Measurements from ENCODE around the gene ELAVL3.

ELAVL3 gene

DNA sequence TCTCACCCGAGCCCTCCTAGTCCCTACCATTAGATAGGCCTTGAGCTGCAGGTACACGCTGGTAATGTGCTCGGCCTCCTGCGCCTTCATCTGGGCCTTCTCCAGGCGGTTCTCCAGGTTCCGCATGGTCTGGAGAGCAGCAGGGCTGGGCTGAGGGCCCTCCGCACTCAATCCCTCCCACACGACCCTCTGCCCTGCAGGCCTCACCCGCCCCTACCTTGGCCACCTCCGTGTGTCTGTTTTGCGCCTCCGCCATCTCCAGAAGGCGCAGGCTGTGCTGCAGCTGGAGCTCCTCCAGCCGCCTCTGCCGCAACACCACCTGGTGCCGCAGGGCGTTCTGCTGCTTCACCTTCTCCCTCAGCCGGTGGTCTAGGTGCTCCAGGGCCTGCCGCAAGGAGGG lies 54.2 kb downstream of the ELAVL3 start:
- Histone ChIP-seq H3K9me3 (ENCODE audit: insufficient read depth, low read depth, low read length) (no peaks in the 10 kb centered on the region), H3K4me1 (ENCODE audit: insufficient read depth, low read length) (no peaks in the 10 kb centered on the region), H3K36me3 (ENCODE audit: insufficient read depth, low read length) (no peaks in the 10 kb centered on the region), H3K27me3 (ENCODE audit: insufficient read depth, low read length) (peaks cover 30% of the 10 kb centered on the region), H3K27ac (ENCODE audit: low read depth, low read length) (no peak overlapping the region), H3K9ac (ENCODE audit: low read depth, low read length) (no peak overlapping the region), H3K4me3 (ENCODE audit: low read length) (no peak overlapping the region)
- WGBS = 92% methylated on average over 19 of the region's 19 CpGs

DNA sequence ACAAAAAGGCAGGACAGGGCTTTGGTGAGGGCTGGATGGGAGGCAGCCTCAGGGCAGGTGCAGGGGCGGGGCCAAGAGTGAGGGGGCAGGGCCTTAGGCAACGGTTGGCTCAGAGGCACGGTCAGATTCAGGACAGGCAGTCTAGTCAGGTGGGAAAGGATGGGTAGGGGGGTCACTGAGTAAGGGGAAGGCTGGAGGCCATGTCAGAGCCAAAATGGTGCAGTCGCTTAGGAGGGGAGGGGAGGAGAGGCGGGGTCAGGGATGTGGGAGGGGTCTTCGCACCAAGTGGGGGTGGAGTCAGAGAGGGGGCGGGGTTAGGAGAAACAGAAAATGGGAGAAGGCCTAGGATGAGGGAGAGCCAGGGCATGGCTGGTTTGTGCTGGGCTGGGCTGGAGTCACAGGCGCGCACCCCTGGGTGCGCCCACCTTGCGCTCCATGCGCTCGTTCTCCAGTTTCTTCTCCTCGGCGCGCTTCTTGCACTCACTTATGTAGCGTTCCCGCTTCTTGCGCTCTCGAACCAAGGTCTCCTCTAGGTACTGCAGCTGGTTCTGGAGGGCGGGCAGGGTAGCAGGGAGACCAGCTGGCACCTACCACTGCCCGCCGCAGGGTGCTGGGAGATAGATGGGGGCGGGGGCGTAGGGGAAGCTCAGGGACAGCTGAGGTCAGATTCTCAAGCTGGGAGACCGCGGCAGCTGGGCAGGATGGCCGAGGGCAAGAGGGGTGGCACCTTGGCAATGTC lies 55.0 kb downstream of the ELAVL3 start:
- H3K9ac ChIP-seq (ENCODE audit: low read depth, low read length) = no peak overlapping the region
- H3K4me3 ChIP-seq (ENCODE audit: low read length) = no peak overlapping the region
- no peak overlapping the region for H3K27ac ChIP-seq (ENCODE audit: low read depth, low read length)
- no peaks in the 10 kb centered on the region for H3K9me3 ChIP-seq (ENCODE audit: insufficient read depth, low read depth, low read length)
- H3K36me3 ChIP-seq (ENCODE audit: insufficient read depth, low read length) = no peaks in the 10 kb centered on the region
- H3K4me1 ChIP-seq (ENCODE audit: insufficient read depth, low read length) = no peaks in the 10 kb centered on the region
- WGBS = 91% methylated on average over 28 of the region's 28 CpGs
- peaks cover 38% of the 10 kb centered on the region for H3K27me3 ChIP-seq (ENCODE audit: insufficient read depth, low read length)

DNA sequence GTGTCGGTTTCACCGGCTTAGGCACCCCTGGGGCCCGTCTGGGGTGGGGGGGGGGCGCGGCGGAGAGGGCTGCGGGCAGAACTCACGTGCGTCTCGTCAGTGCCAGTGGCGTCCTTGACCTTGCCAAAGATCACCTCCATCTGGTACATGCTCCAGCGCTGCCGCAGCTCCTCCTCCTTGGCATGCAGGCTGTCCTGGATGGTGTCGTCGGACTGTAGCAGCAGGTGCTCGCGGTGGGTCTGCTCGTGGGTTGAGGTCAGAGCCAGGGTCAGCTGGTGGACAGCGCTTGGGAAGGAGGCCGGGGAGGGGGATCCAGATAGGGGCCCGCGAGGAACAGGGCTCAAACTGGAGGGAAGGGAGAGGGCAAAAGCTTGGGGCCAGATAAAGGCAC lies 57.1 kb downstream of the ELAVL3 start:
- Histone ChIP-seq H3K27ac (ENCODE audit: low read depth, low read length) (no peak overlapping the region), H3K27me3 (ENCODE audit: insufficient read depth, low read length) (peaks cover 58% of the 10 kb centered on the region), H3K9me3 (ENCODE audit: insufficient read depth, low read depth, low read length) (no peaks in the 10 kb centered on the region), H3K4me3 (ENCODE audit: low read length) (no peak overlapping the region), H3K36me3 (ENCODE audit: insufficient read depth, low read length) (no peaks in the 10 kb centered on the region), H3K9ac (ENCODE audit: low read depth, low read length) (no peak overlapping the region), H3K4me1 (ENCODE audit: insufficient read depth, low read length) (peaks cover 4% of the 10 kb centered on the region; the same call in 1 of the 2 replicates)
- 73% methylated on average over 22 of the region's 22 CpGs for WGBS

DNA sequence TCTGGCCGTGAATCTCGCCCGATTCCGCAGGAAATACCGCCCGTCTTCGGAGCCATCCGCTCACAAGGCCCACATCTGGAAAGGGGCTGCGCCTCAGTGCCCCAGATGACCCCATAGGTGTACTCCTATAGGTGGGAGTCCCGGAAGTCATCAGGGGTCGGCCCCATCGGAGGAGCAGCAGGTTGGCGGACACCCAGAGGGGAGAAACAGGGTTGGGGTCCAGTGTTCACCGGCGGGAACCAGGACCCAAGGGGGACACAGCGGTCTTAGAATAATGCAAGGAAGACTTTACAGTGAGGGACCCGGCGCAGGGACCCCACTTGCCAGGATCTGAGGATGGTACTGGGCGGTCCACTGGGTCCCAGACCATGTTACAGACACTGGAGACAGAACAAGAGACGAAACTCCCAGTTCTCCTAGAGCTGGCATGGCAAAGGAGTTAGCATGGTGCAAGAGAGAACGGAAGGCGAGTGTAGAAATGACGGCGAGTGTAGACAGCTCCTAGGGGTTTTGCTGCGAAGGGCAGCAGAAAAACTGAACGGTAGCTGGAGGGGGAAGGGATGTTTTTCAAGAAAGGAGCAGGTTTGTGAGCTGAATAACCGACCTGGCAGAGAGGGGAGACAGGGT lies 57.6 kb downstream of the ELAVL3 start:
- no peak overlapping the region for H3K9ac ChIP-seq (ENCODE audit: low read depth, low read length)
- H3K4me3 ChIP-seq (ENCODE audit: low read length) = peak overlapping the region; percentile 54; the same call in 1 of the 2 replicates

DNA sequence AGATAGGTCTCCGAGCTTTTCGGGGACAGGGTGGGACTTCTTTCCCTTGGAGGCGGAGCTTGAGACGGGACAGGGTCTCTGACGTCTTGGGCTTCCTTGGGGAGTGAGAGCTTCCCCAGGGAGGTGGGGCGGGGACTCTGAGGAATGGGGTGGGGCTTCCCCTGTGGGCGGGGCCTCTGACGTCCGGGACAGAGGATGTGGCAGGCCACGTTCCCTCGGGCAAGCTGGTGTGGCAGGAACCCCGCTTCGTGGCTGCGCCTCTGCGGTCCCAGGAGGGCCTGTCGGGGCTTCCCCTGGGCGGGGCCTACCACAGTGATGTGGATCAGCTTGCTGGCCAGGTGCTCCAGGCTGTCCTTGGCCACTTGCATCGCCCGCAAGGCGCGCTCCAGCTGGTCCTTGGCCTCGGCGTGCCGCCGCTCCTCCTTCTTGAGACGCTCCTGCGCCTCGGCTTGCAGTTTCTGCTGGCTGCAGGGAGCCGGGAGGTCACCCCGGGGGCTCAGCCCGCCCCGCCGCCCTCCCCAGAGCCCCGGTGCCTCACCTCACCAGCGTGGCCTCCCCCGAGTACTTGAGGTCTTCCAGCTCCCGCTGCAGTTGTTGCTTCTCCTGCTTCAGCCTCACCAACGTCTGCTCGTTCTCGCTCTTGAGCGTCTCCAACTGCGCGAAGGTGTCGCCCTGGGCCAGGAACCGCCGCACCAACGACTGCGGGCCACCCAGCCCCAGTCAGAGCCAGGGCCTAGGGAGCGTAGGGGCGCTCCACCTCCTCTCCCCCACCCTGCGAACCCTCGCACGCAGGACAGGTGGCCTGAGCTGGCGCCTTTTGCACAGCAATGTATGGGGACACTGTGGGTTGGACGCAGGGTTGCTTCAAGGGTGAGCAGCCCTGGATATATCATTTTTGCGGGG lies 58.4 kb downstream of the ELAVL3 start:
- peak overlapping the region; percentile 54 for H3K4me3 ChIP-seq (ENCODE audit: low read length)
- no peak overlapping the region; the same call in 1 of the 2 replicates for H3K27ac ChIP-seq (ENCODE audit: low read depth, low read length)

More for the DNA sequence above, 57.6 kb downstream of the ELAVL3 start:
- 80% methylated on average over 27 of the region's 27 CpGs for WGBS
- Histone ChIP-seq H3K4me1 (ENCODE audit: insufficient read depth, low read length) (peaks cover 4% of the 10 kb centered on the region; the same call in 1 of the 2 replicates), H3K27me3 (ENCODE audit: insufficient read depth, low read length) (peaks cover 63% of the 10 kb centered on the region), H3K9me3 (ENCODE audit: insufficient read depth, low read depth, low read length) (no peaks in the 10 kb centered on the region), H3K36me3 (ENCODE audit: insufficient read depth, low read length) (no peaks in the 10 kb centered on the region), H3K27ac (ENCODE audit: low read depth, low read length) (no peak overlapping the region)

DNA sequence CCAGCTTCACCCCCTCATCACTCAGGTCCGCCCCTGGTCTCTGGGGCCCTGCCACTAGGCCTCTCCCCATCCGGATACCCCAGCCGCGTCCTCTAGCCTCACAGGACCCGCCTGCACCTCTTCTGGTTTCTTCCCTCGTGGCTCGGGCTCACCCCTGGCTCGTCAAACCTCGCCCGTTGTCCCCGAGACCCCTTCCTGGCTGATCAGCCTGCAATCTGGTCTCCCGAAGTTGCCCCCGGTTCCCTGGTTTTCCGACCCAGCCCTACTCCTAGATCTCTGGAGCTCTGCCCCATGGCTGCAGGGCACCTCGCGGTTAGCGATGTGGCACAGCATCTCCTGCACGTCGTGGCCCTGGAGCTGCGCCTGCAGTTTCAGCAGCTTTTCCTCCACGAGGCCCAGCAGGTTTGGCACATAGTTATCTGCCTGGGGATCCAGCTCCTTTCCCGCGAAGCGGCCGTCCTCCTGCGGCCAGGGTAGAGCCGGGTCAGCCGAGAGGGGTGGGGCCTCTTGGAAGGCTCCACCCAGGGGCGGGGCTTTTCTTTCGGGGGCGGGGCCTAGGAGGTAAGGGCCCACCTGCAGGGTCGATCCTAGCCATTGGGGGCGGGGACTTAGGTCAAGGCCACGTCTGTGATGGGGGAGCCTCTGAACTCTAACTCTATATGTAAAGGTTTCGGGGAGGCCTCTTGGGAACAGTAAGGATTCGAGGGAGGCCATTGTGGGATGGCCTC lies 59.3 kb downstream of the ELAVL3 start:
- Histone ChIP-seq H3K4me3 (ENCODE audit: low read length) (peak overlapping the region; percentile 54), H3K9ac (ENCODE audit: low read depth, low read length) (no peak overlapping the region), H3K27me3 (ENCODE audit: insufficient read depth, low read length) (peaks cover 71% of the 10 kb centered on the region), H3K4me1 (ENCODE audit: insufficient read depth, low read length) (peaks cover 4% of the 10 kb centered on the region; the same call in 1 of the 2 replicates), H3K36me3 (ENCODE audit: insufficient read depth, low read length) (no peaks in the 10 kb centered on the region), H3K9me3 (ENCODE audit: insufficient read depth, low read depth, low read length) (no peaks in the 10 kb centered on the region), H3K27ac (ENCODE audit: low read depth, low read length) (no peak overlapping the region; the same call in 1 of the 2 replicates)
- WGBS = 6% methylated on average over 36 of the region's 36 CpGs

More for the DNA sequence above, 58.4 kb downstream of the ELAVL3 start:
- peaks cover 4% of the 10 kb centered on the region; the same call in 1 of the 2 replicates for H3K4me1 ChIP-seq (ENCODE audit: insufficient read depth, low read length)
- no peaks in the 10 kb centered on the region for H3K36me3 ChIP-seq (ENCODE audit: insufficient read depth, low read length)
- H3K9ac ChIP-seq (ENCODE audit: low read depth, low read length) = peak overlapping the region; percentile 31; the same call in 1 of the 2 replicates
- H3K27me3 ChIP-seq (ENCODE audit: insufficient read depth, low read length) = peaks cover 70% of the 10 kb centered on the region
- no peaks in the 10 kb centered on the region for H3K9me3 ChIP-seq (ENCODE audit: insufficient read depth, low read depth, low read length)
- 12% methylated on average over 56 of the region's 56 CpGs for WGBS

DNA sequence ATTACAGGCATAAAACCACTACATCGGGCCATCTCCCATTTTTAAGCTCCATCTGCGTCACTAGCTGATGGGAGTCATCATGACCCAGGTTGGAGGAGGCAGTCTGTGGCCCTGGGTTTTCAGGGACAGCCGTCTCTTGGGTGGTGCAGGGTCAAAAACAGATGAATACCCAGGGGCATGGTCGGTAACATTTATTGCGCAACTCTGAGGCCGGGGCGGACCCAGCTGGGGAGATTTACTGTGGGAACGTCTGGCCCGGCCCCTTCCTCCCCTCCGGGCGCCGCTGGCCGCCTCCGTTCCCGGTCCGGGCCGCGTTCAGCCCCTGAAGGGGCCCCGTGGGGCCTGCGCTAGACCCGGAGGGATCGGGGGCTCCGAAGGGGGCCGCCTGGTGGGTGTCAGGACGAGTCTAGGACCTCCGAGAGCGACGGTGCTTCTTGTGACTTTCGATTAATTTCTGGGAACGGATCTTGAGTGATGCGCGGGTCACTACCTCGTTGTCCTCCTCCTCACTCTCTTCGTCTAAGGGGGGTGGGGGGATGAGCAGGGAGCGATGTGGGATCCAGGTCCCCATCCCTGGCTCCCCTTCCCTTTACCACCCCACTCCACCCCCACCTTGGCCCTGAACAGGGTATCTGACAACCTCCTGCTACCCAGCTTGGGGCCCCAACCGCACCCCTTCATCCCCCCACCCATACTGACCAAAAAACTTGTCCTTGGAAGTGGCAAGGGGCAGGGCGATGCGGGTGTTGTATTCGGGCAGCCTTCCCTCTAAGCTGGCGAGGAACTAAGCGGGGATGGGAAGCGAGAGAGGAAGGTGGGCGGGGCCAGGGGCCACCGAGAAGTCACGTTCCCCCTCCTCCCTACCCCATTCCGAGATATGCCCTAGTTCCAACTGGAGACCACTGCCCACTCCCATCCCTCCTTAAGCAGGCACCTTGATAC lies 60.1 kb downstream of the ELAVL3 start:
- 5% methylated on average over 41 of the region's 46 CpGs for WGBS
- Histone ChIP-seq H3K9me3 (ENCODE audit: insufficient read depth, low read depth, low read length) (no peaks in the 10 kb centered on the region), H3K27ac (ENCODE audit: low read depth, low read length) (no peak overlapping the region), H3K4me3 (ENCODE audit: low read length) (peak overlapping the region; percentile 54), H3K4me1 (ENCODE audit: insufficient read depth, low read length) (peaks cover 4% of the 10 kb centered on the region; the same call in 1 of the 2 replicates), H3K36me3 (ENCODE audit: insufficient read depth, low read length) (no peaks in the 10 kb centered on the region), H3K9ac (ENCODE audit: low read depth, low read length) (no peak overlapping the region), H3K27me3 (ENCODE audit: insufficient read depth, low read length) (peaks cover 71% of the 10 kb centered on the region)

DNA sequence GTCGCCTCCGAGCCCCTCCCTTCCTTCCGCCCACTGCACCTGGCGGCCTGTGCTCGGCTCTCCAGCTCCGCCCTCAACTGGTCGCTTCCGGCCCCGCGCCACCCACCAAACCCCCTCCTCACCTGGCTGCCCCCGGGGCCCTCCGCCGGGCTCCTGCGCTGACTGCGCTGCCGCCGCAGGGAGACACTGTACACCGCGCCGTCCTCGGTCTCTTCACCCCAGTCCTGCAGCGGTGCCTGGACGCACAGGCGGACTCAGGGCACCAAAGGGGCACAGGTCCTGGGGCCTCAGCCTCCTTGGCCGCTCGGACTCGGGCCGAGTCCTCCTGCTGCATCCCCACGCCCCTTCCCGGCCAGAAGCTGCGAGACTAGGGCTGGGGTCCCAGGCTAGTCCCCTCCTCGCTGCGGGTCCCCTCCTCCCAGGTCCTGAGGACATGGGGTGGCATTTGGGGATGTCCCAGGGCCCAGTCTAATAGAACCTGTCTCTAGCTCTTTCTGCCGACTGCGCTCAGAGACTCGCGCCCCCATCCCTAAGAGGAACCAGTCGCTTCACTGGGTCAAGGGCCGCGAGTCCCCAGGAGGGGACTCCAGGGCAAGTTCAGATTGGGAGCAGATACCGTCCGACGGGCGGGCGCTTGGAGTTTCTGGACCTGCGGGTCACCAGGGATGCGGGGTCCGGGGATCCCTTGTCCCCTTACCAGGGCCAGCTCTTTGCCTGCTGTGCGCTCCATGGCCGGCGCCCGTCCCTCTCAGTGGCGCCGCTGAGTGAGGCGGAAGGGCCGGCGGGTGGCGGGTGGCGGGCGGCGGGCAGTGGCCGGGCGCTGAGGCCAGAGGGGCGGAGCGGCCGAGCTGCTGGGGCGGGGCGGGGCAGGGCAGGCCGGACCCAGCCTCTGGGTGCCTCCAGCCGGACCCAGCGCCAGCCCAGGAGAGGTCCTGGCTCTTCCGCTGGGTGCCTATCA lies 62.0 kb downstream of the ELAVL3 start, which contains the start of gene RGL3:
Gene RGL3 (minus strand): TSS at position 766 of the 958 bp plus-strand sequence. CDS start 36 bp downstream, at position 730.
- Histone ChIP-seq H3K9me3 (ENCODE audit: insufficient read depth, low read depth, low read length) (no peaks in the 10 kb centered on the region), H3K27ac (ENCODE audit: low read depth, low read length) (peak within 1 kb of the TSS; percentile 63; the same call in 1 of the 2 replicates), H3K4me3 (ENCODE audit: low read length) (peak within 1 kb of the TSS; percentile 88), H3K9ac (ENCODE audit: low read depth, low read length) (peak within 1 kb of the TSS; percentile 68; the same call in 1 of the 2 replicates), H3K27me3 (ENCODE audit: insufficient read depth, low read length) (peaks cover 63% of the 10 kb centered on the region), H3K4me1 (ENCODE audit: insufficient read depth, low read length) (peaks cover 4% of the 10 kb centered on the region; the same call in 1 of the 2 replicates), H3K36me3 (ENCODE audit: insufficient read depth, low read length) (no peaks in the 10 kb centered on the region)
- under 1% methylated on average over 72 of the region's 72 CpGs for WGBS

DNA sequence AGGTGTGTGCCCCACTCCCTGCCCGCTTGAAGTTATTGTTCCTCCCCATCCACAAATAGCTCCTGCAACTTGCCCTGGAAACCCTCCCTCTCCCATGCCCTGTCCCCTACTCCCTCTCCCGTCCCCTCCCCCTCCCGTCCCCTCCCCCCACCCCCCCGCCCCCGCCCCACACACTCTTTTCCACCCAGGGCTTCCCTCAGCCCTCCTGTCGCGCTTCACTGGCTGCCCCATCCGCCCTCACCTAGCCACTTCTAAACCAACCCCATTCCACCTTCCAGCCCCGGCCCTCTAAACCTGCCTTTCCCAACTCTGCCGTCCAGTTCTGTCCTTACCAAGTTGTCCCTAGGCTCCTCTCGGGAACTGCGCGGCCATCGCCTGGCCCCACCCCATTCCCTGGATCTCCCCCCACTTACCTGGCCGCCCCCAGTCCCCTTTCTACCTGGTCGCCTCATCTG lies 62.7 kb downstream of the ELAVL3 start:
- H3K4me3 ChIP-seq (ENCODE audit: low read length) = peak overlapping the region; percentile 88
- peaks cover 56% of the 10 kb centered on the region for H3K27me3 ChIP-seq (ENCODE audit: insufficient read depth, low read length)
- peak overlapping the region; percentile 42; the same call in 1 of the 2 replicates for H3K9ac ChIP-seq (ENCODE audit: low read depth, low read length)

More for the DNA sequence above, 62.7 kb downstream of the ELAVL3 start:
- H3K27ac ChIP-seq (ENCODE audit: low read depth, low read length) = no peak overlapping the region; the same call in 1 of the 2 replicates
- H3K36me3 ChIP-seq (ENCODE audit: insufficient read depth, low read length) = no peaks in the 10 kb centered on the region
- 3% methylated on average over 12 of the region's 16 CpGs for WGBS
- peaks cover 4% of the 10 kb centered on the region; the same call in 1 of the 2 replicates for H3K4me1 ChIP-seq (ENCODE audit: insufficient read depth, low read length)
- no peaks in the 10 kb centered on the region for H3K9me3 ChIP-seq (ENCODE audit: insufficient read depth, low read depth, low read length)

Data from HUES64 (cell line).